HepG2 (cell line): ENCODE results near the gene LTA.

Source experiments
- CCAR2 ChIP-seq: fragments of 200-400 bp; formaldehyde crosslinking; optimal IDR thresholded peaks from 2 replicates; pipeline ENCODE3; 2018; ENCODE audit warnings: low read depth, mild to moderate bottlenecking, low read length, moderate library complexity
- JUND ChIP-seq: sonication (generic); formaldehyde crosslinking; IDR thresholded peaks from 2 replicates; pipeline ENCODE4 v1.8.0; 2022; ENCODE audit warnings: mild to moderate bottlenecking, missing genetic modification reagents
- MAFG ChIP-seq: sonication (generic); formaldehyde crosslinking; IDR thresholded peaks from 2 replicates; pipeline ENCODE4 v1.5.1; 2020; ENCODE audit warnings: mild to moderate bottlenecking, missing genetic modification reagents
- RELA ChIP-seq: sonication (generic); formaldehyde crosslinking; IDR thresholded peaks from 2 replicates; pipeline ENCODE4 v1.4.0; 2020; ENCODE audit warnings: missing genetic modification reagents
- TARDBP ChIP-seq: sonication (generic); formaldehyde crosslinking; IDR thresholded peaks from 2 replicates; pipeline ENCODE4 v1.8.0; 2022; ENCODE audit warnings: mild to moderate bottlenecking, missing genetic modification reagents
- TBP ChIP-seq: sonication (generic); formaldehyde crosslinking; IDR thresholded peaks from 2 replicates; pipeline ENCODE4 v1.5.0; 2020; ENCODE audit warnings: missing genetic modification reagents
- TFDP1 ChIP-seq: IDR thresholded peaks from 2 replicates; pipeline ENCODE4 v1.6.1; 2016; ENCODE audit warnings: missing compliant biosample characterization, missing genetic modification reagents, borderline replicate concordance
- ZKSCAN8 ChIP-seq: IDR thresholded peaks from 2 replicates; pipeline ENCODE4 v1.6.1; 2016; ENCODE audit warnings: borderline replicate concordance, missing genetic modification reagents, missing compliant biosample characterization
- ZNF574 ChIP-seq: sonication (generic); formaldehyde crosslinking; IDR thresholded peaks from 2 replicates; pipeline ENCODE4 v1.4.0; 2020; ENCODE audit warnings: missing genetic modification reagents
- ZNF879 ChIP-seq: sonication (generic); formaldehyde crosslinking; IDR thresholded peaks from 2 replicates; pipeline ENCODE4 v1.8.1; 2023; ENCODE audit warnings: missing genetic modification reagents
- ZSCAN30 ChIP-seq: sonication (generic); formaldehyde crosslinking; IDR thresholded peaks from 2 replicates; pipeline ENCODE4 v1.5.0; 2020; ENCODE audit warnings: mild to moderate bottlenecking, missing genetic modification reagents
- TF ChIP-seq, protein P1 (sequence below): sonication (generic); formaldehyde crosslinking; IDR thresholded peaks from 2 replicates; pipeline ENCODE4 v1.5.0; 2020; ENCODE audit warnings: mild to moderate bottlenecking, missing genetic modification reagents, moderate library complexity

- TF ChIP-seq, protein P1, sequence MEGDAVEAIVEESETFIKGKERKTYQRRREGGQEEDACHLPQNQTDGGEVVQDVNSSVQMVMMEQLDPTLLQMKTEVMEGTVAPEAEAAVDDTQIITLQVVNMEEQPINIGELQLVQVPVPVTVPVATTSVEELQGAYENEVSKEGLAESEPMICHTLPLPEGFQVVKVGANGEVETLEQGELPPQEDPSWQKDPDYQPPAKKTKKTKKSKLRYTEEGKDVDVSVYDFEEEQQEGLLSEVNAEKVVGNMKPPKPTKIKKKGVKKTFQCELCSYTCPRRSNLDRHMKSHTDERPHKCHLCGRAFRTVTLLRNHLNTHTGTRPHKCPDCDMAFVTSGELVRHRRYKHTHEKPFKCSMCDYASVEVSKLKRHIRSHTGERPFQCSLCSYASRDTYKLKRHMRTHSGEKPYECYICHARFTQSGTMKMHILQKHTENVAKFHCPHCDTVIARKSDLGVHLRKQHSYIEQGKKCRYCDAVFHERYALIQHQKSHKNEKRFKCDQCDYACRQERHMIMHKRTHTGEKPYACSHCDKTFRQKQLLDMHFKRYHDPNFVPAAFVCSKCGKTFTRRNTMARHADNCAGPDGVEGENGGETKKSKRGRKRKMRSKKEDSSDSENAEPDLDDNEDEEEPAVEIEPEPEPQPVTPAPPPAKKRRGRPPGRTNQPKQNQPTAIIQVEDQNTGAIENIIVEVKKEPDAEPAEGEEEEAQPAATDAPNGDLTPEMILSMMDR (CRISPR knock-in tag), result no peak
- TF ChIP-seq TFDP1, result no peak
- TF ChIP-seq TBP (CRISPR knock-in tag), result no peak
- no peak for TF ChIP-seq ZNF574 (CRISPR knock-in tag)
- no peak for TF ChIP-seq CCAR2
- no peak for TF ChIP-seq RELA
- no peak for TF ChIP-seq ZSCAN30
- TF ChIP-seq ZNF879, result no peak
- no peak for TF ChIP-seq MAFG
- no peak for TF ChIP-seq JUND (CRISPR knock-in tag)
- no peak for TF ChIP-seq ZKSCAN8 (CRISPR knock-in tag)
- no peak for TF ChIP-seq TARDBP (CRISPR knock-in tag)
These were observed 40.9 kb upstream of the LTA start for GRCh38 chr6:31531162-31531561.
